Esophagus squamous epithelium (tissue), 4 donors: ENCODE data around the gene DOCK3.

Source experiments
- CTCF ChIP-seq, 6 experiments: fragments of 450-650 bp in 4 of 6; fragments of 200-600 bp in 2 of 6; sonication (generic) in 2 of 6; IDR thresholded peaks; one replicate each; pipeline ENCODE4 v1.5.1; 2016 to 2019; ENCODE audit warnings: antibody characterized with exemption in 6 of 6, mild to moderate bottlenecking in 4 of 6, moderate library complexity in 4 of 6
- POLR2A ChIP-seq, 4 donors: fragments of 450-650 bp; IDR thresholded peaks; one replicate each; pipeline ENCODE4 v1.6.1; 2017; ENCODE audit warnings: antibody characterized with exemption in 4 of 4, mild to moderate bottlenecking in 4 of 4, moderate library complexity in 3 of 4

GRCh38 chr3:50676031-50676705, 1.4 kb downstream of the DOCK3 start:
- no peak for TF ChIP-seq POLR2A (IDR thresholded peaks at IDR 0.05)
- TF ChIP-seq CTCF (IDR thresholded peaks at IDR 0.05), result no peak
